ENCODE data around the gene TLCD5. TPM values are rescaled to one million over a fixed set of nuclear protein-coding genes. Genes with fewer than 3 reads are reported as not detected.

TLCD5 gene
- total RNA-seq, 2 donors from 2014 or later: 0.10 to 0.32 TPM

DNA sequence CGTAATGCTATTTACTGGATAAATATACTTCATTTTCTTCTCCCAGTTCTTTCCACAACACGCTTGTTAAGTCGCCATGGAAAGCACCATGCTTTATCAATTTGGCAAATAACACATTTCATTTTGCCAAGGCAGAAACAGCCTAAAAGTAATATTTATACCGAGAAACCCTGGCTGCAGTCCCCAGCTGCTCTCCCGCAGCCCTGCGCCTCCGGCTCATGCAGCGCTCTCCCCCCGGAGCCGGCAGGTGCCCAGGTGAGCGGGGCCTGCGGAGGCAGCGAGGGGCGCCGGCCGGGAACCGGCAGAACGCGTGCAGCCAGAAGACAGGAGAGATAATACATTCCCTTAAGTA, 10.4 kb downstream of the TLCD5 start:
- H3K9me3 ChIP-seq (ENCODE audit: control insufficient read depth, low read length, poor library complexity, severe bottlenecking): peaks cover 4% of the 10 kb centered on the region
- DNase-seq (peak in 1 of 3 donors; percentile 20), ATAC-seq (peak; percentile 52)
- Mint-ChIP-seq H3K4me3 (peak overlapping the region; percentile 88), H3K27ac (peak overlapping the region; percentile 34), H3K4me1 (peaks cover 24% of the 10 kb centered on the region), H3K36me3 (ENCODE audit: low read depth) (no peaks in the 10 kb centered on the region), H3K27me3 (peaks cover 31% of the 10 kb centered on the region)

GRCh38 chr11:120335908-120336640, 11.0 kb downstream of the TLCD5 start, which contains the start of gene ARHGEF12:
ARHGEF12 (plus strand) TSS chr11:120336413; CDS start chr11:120337244, 831 bp downstream.
- peak; percentile 46 to 61 (median 49) for DNase-seq
- ATAC-seq: peak; percentile 65
- Mint-ChIP-seq H3K36me3 (ENCODE audit: low read depth) (no peaks in the 10 kb centered on the region), H3K4me1 (peaks cover 24% of the 10 kb centered on the region), H3K27ac (peak within 1 kb of the TSS; percentile 62), H3K27me3 (peaks cover 26% of the 10 kb centered on the region), H3K4me3 (peak within 1 kb of the TSS; percentile 93)
- peaks cover 4% of the 10 kb centered on the region for H3K9me3 ChIP-seq (ENCODE audit: control insufficient read depth, low read length, poor library complexity, severe bottlenecking)

- Mint-ChIP-seq H3K36me3 (ENCODE audit: low read depth) (no peaks in the 10 kb centered on the region), H3K27me3 (peaks cover 33% of the 10 kb centered on the region), H3K4me3 (peak overlapping the region; percentile 93), H3K27ac (peak overlapping the region; percentile 62), H3K4me1 (peaks cover 24% of the 10 kb centered on the region)
- ATAC-seq (peak; percentile 37), DNase-seq (no peak)
- peaks cover 4% of the 10 kb centered on the region for H3K9me3 ChIP-seq (ENCODE audit: control insufficient read depth, low read length, poor library complexity, severe bottlenecking)
Measured at GRCh38 chr11:120336641-120337354, 11.7 kb downstream of the TLCD5 start.

GRCh38 chr11:120337355-120338106, 12.4 kb downstream of the TLCD5 start:
- Mint-ChIP-seq H3K4me1 (peaks cover 24% of the 10 kb centered on the region), H3K27ac (peak overlapping the region; percentile 62), H3K4me3 (peak overlapping the region; percentile 93), H3K36me3 (ENCODE audit: low read depth) (no peaks in the 10 kb centered on the region), H3K27me3 (peaks cover 40% of the 10 kb centered on the region)
- ATAC-seq (no peak), DNase-seq (no peak)
- H3K9me3 ChIP-seq (ENCODE audit: control insufficient read depth, low read length, poor library complexity, severe bottlenecking): peaks cover 9% of the 10 kb centered on the region

DNA sequence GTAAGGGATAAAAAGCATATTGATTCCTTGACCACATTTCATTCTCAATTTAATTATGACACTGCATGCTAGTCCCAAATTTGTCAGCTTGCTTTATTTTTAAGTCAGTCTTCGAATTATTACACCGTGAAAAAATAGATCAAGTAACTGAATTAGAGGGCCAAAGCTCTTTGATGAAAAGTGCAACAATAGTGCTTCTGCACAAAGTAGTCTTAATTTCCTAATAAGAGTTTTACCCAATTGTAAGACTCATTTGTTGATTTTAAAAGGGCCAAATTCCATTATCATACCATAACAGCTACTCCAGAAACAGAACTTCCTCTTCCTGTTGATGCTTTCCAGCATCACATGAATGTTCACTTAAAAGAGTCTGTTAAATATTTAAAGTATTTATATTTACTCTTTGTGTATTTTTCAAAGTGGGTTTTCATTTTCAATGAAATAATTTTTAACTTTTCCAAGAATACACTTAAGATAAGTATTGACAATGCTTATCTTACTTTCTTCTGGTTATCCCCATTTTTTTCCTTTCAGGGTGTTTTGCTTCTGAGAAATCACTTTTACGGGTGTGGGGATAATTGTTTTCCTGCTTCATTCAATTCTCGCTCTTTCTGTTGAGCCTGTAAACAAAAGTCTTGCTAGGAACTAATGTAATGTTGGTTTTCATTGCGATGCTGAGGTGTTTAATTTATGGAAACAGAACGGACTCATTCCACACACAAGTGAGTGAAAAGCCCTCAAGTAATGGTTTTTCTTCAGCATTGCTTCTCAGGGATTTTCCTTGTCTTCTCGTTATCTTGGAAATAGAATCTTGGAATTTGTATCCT, 13.2 kb downstream of the TLCD5 start:
- DNase-seq: no peak
- no peak overlapping the region for H3K27ac Mint-ChIP-seq
- H3K9me3 ChIP-seq (ENCODE audit: control insufficient read depth, low read length, poor library complexity, severe bottlenecking): peaks cover 10% of the 10 kb centered on the region
- H3K4me3 Mint-ChIP-seq: peak overlapping the region; percentile 93
- no peak for ATAC-seq
- peaks cover 24% of the 10 kb centered on the region for H3K4me1 Mint-ChIP-seq
- no peaks in the 10 kb centered on the region for H3K36me3 Mint-ChIP-seq (ENCODE audit: low read depth)
- H3K27me3 Mint-ChIP-seq: peaks cover 41% of the 10 kb centered on the region

DNA sequence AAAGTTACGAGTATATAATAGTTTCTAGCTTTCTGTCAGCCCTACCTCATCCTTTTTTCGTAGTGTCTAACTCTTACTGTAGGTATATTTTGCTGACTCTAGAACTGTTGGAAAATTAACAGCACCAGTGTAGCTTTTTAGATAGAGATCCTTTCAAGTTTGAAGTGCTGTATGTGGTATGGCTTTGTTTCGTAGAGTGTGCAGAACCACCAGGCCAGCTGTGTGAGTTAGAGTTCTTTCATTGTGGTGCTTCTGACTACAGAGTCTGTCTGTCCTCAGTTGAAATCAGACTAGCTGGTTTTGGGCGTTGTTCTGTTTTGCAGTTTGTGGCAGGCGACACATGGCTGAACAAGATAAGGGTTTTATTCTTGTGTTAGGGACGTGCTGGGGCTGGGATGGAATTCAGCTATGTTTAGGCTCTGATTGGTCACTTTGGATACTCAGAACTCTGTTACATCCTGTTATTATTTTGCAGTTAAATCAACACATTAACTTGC, 14.3 kb downstream of the TLCD5 start:
- DNase-seq: no peak
- no peak for ATAC-seq
- Mint-ChIP-seq H3K4me3 (peak overlapping the region; percentile 41), H3K27me3 (peaks cover 41% of the 10 kb centered on the region), H3K4me1 (peaks cover 27% of the 10 kb centered on the region), H3K27ac (peak overlapping the region; percentile 3), H3K36me3 (ENCODE audit: low read depth) (no peaks in the 10 kb centered on the region)
- peaks cover 10% of the 10 kb centered on the region for H3K9me3 ChIP-seq (ENCODE audit: control insufficient read depth, low read length, poor library complexity, severe bottlenecking)

DNA sequence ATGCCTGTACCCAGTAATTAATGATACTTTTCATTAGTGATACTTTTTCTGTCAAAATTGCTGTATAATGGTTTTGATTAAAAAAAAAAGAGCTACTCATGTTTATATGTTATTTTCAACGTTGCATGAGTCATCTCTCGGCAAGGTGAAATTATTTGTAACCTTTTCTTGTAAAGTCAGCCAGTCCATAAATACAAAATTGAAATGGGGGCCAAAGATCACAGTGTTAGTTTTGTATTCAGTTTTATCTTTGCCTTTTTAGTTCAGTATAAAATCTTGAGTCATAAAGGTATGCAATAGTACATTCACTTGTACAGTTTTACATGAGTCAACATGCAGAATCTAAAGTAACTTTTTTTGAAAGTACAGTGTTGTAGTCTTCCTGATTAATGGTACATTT, 15.4 kb downstream of the TLCD5 start:
- DNase-seq: no peak
- Mint-ChIP-seq H3K36me3 (ENCODE audit: low read depth) (no peaks in the 10 kb centered on the region), H3K27me3 (peaks cover 48% of the 10 kb centered on the region), H3K27ac (no peak overlapping the region), H3K4me1 (peaks cover 32% of the 10 kb centered on the region), H3K4me3 (no peak overlapping the region)
- peaks cover 10% of the 10 kb centered on the region for H3K9me3 ChIP-seq (ENCODE audit: control insufficient read depth, low read length, poor library complexity, severe bottlenecking)
- no peak for ATAC-seq

- no peak overlapping the region for H3K27ac Mint-ChIP-seq
- ATAC-seq (no peak), DNase-seq (no peak)
- H3K36me3 Mint-ChIP-seq (ENCODE audit: low read depth): no peaks in the 10 kb centered on the region
- peaks cover 35% of the 10 kb centered on the region for H3K4me1 Mint-ChIP-seq
- peaks cover 56% of the 10 kb centered on the region for H3K27me3 Mint-ChIP-seq
- peaks cover 10% of the 10 kb centered on the region for H3K9me3 ChIP-seq (ENCODE audit: control insufficient read depth, low read length, poor library complexity, severe bottlenecking)
- no peak overlapping the region for H3K4me3 Mint-ChIP-seq
Measured at GRCh38 chr11:120342226-120342625, 17.1 kb downstream of the TLCD5 start.

DNA sequence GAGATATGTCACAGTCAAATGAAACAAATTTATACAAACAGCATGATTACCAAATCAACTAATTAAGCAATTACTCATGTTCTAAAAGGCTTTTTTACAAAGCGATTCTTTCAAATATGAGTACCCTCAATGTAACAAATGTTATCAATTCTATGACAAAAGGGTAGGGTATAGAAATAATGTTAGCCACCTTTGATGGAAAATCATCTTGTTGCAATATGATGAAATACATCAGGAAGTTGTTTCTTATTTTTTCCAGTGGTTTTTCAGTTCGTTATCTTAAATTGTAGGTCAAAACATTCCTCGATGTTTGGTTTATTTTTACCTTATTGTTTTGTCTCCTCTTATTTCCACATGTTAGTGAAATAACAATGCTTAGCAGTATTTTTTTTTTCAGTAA, 17.6 kb downstream of the TLCD5 start:
- Mint-ChIP-seq H3K27ac (no peak overlapping the region), H3K36me3 (ENCODE audit: low read depth) (no peaks in the 10 kb centered on the region), H3K4me1 (peaks cover 36% of the 10 kb centered on the region), H3K27me3 (peaks cover 56% of the 10 kb centered on the region), H3K4me3 (no peak overlapping the region)
- ATAC-seq (no peak), DNase-seq (no peak)
- H3K9me3 ChIP-seq (ENCODE audit: control insufficient read depth, low read length, poor library complexity, severe bottlenecking): peaks cover 9% of the 10 kb centered on the region

GRCh38 chr11:120343429-120343828, 18.3 kb downstream of the TLCD5 start:
- Mint-ChIP-seq H3K27ac (peak overlapping the region; percentile 82), H3K36me3 (ENCODE audit: low read depth) (no peaks in the 10 kb centered on the region), H3K4me1 (peaks cover 36% of the 10 kb centered on the region), H3K4me3 (peak overlapping the region; percentile 36), H3K27me3 (peaks cover 53% of the 10 kb centered on the region)
- peaks cover 6% of the 10 kb centered on the region for H3K9me3 ChIP-seq (ENCODE audit: control insufficient read depth, low read length, poor library complexity, severe bottlenecking)
- ATAC-seq: no peak
- no peak for DNase-seq

- peaks cover 6% of the 10 kb centered on the region for H3K9me3 ChIP-seq (ENCODE audit: control insufficient read depth, low read length, poor library complexity, severe bottlenecking)
- Mint-ChIP-seq H3K36me3 (ENCODE audit: low read depth) (no peaks in the 10 kb centered on the region), H3K4me3 (peak overlapping the region; percentile 87), H3K4me1 (peaks cover 33% of the 10 kb centered on the region), H3K27ac (peak overlapping the region; percentile 82), H3K27me3 (peaks cover 59% of the 10 kb centered on the region)
- ATAC-seq: peak; percentile 92
- peak in 1 of 3 donors; percentile 26 for DNase-seq
Measured at GRCh38 chr11:120344302-120345004, 19.4 kb downstream of the TLCD5 start.

GRCh38 chr11:120346233-120346632, 21.1 kb downstream of the TLCD5 start:
- H3K4me3 Mint-ChIP-seq: no peak overlapping the region
- H3K9me3 ChIP-seq (ENCODE audit: control insufficient read depth, low read length, poor library complexity, severe bottlenecking): peaks cover 6% of the 10 kb centered on the region
- no peak overlapping the region for H3K27ac Mint-ChIP-seq
- peaks cover 3% of the 10 kb centered on the region for H3K36me3 Mint-ChIP-seq (ENCODE audit: low read depth)
- no peak for ATAC-seq
- peaks cover 56% of the 10 kb centered on the region for H3K27me3 Mint-ChIP-seq
- peaks cover 29% of the 10 kb centered on the region for H3K4me1 Mint-ChIP-seq
- DNase-seq: no peak

Measured in T-helper 17 cell (primary cell).